Osteoblast (primary cell): ENCODE data around the gene FNDC8. TPM values are rescaled to one million over a fixed set of nuclear protein-coding genes. Genes with fewer than 3 reads are reported as not detected.

Experiments used
- DNase-seq: peaks from one replicate; pipeline ENCODE4 v3.0.0; 2011; ENCODE audit warnings: low spot score, mixed read lengths; ENCODE audit not compliant: insufficient read length; ENCODE audit errors: missing footprints
- H2AFZ ChIP-seq: 2 replicates; pipeline ENCODE4 v1.6.0; 2011; ENCODE audit warnings: mild to moderate bottlenecking, low read length
- H3K27ac ChIP-seq: 2 replicates; pipeline ENCODE4 v1.5.1; 2011; ENCODE audit warnings: mild to moderate bottlenecking, low read depth, low read length, moderate library complexity
- H3K27me3 ChIP-seq: 2 replicates; pipeline ENCODE4 v1.6.0; 2012; ENCODE audit warnings: mild to moderate bottlenecking, control low read depth, inconsistent platforms, low read length, moderate library complexity; ENCODE audit not compliant: insufficient read depth
- H3K36me3 ChIP-seq: 2 replicates; pipeline ENCODE4 v1.5.1; 2011; ENCODE audit warnings: mild to moderate bottlenecking, low read length, control low read depth, moderate library complexity; ENCODE audit not compliant: insufficient read depth
- H3K4me1 ChIP-seq: 2 replicates; pipeline ENCODE4 v1.5.1; 2011; ENCODE audit warnings: mild to moderate bottlenecking, low read length, control low read depth, moderate library complexity; ENCODE audit not compliant: insufficient read depth
- H3K4me2 ChIP-seq: 2 replicates; pipeline ENCODE4 v1.6.0; 2011; ENCODE audit warnings: mild to moderate bottlenecking, low read length; ENCODE audit not compliant: insufficient read depth
- H3K4me3 ChIP-seq: fragments of 200-600 bp; sonication (generic); 3 replicates; pipeline ENCODE4 v1.5.1; 2012; ENCODE audit warnings: mild to moderate bottlenecking, low read length, inconsistent platforms; ENCODE audit not compliant: insufficient read depth
- H3K79me2 ChIP-seq: 2 replicates; pipeline ENCODE4 v1.6.0; 2012; ENCODE audit warnings: mild to moderate bottlenecking, low read length, control low read depth, inconsistent platforms; ENCODE audit not compliant: insufficient read depth
- H3K9me3 ChIP-seq: 2 replicates; pipeline ENCODE4 v1.5.1; 2011; ENCODE audit warnings: low read depth, low read length, control low read depth
- H4K20me1 ChIP-seq: 2 replicates; pipeline ENCODE4 v1.6.0; 2012; ENCODE audit warnings: mild to moderate bottlenecking, low read length, control low read depth; ENCODE audit not compliant: insufficient read depth
- total RNA-seq: library from RNA; depleted of rRNA; stranded (reverse); fragments of >200 nt; gene quantifications from 2 replicates; pipeline ENCODE4 v1.2.3, GENCODE V29; 2012
- TF ChIP-seq, protein P1 (sequence below): IDR thresholded peaks from 2 replicates; pipeline ENCODE4 v1.5.1; 2011; ENCODE audit warnings: mild to moderate bottlenecking, low read depth, low read length, moderate library complexity; ENCODE audit errors: extremely low read depth

The FNDC8 gene
- total RNA-seq, 1 donor = not detected

DNA sequence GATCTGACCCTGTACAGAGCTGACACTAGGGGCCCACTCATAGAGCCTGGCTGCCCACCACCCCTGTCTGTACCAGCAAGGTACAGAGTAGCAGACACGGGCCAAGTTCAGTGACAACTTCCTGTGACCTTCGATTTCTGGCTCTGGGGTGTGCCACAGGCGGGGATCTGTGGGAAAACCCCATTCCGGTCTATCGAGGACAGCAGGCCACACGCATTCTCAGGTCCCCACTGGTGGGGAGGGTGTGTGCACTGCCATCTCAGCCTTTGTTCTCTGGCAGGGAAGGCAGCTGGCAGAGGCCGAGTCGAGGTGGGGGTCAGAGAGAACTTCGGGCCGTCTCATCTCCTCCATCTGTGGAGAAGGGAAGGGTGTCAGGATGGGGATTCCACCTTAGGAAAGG is 10.7 kb downstream of the FNDC8 start:
- DNase-seq = peak; percentile 48
- no peaks in the 10 kb centered on the region for H3K79me2 ChIP-seq
- H3K4me1 ChIP-seq = peaks cover 4% of the 10 kb centered on the region
- no peaks in the 10 kb centered on the region for H3K27me3 ChIP-seq
- no peak overlapping the region for H3K4me2 ChIP-seq
- TF ChIP-seq, protein P1, sequence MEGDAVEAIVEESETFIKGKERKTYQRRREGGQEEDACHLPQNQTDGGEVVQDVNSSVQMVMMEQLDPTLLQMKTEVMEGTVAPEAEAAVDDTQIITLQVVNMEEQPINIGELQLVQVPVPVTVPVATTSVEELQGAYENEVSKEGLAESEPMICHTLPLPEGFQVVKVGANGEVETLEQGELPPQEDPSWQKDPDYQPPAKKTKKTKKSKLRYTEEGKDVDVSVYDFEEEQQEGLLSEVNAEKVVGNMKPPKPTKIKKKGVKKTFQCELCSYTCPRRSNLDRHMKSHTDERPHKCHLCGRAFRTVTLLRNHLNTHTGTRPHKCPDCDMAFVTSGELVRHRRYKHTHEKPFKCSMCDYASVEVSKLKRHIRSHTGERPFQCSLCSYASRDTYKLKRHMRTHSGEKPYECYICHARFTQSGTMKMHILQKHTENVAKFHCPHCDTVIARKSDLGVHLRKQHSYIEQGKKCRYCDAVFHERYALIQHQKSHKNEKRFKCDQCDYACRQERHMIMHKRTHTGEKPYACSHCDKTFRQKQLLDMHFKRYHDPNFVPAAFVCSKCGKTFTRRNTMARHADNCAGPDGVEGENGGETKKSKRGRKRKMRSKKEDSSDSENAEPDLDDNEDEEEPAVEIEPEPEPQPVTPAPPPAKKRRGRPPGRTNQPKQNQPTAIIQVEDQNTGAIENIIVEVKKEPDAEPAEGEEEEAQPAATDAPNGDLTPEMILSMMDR = no peak
- no peaks in the 10 kb centered on the region for H3K9me3 ChIP-seq
- H4K20me1 ChIP-seq = no peaks in the 10 kb centered on the region
- no peak overlapping the region for H3K27ac ChIP-seq
- H3K4me3 ChIP-seq = no peak overlapping the region
- peaks cover 53% of the 10 kb centered on the region for H3K36me3 ChIP-seq
- no peak overlapping the region for H2AFZ ChIP-seq

DNA sequence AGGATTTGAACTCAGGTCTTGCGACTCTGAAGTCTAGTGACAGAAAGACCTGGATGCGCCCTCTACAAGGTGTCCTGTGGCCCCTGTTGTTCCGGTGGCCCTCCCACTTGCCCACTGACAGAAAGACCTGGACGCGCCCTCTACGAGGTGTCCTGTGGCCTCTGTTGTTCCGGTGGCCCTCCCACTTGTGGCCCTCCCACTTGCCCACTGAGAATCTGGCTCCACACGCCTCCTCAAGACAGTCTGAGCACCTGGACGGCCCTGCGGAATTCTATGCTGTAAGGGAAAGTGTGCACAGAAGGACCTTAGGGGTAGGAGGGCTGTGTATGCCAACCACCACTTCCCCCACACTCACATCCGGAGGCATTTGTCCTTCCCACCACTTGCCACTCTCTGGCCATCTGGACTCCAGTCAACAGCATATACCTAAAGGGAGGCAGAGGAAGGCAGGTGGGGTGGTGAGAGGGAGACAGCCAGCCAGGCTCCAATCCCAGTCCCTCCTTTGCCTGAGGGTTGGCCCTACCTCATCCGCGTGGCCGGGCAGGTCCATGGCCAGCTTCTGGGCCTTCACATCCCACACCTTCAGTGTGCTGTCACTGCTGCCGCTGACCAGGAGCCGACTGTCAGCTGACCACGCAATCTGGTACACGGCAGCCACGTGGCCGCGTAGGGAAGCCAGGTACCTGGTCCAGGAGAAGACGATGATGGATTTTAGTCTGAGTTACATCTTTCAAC is 11.6 kb downstream of the FNDC8 start:
- H3K79me2 ChIP-seq = no peaks in the 10 kb centered on the region
- H4K20me1 ChIP-seq = no peaks in the 10 kb centered on the region
- H3K27ac ChIP-seq = no peak overlapping the region
- H3K27me3 ChIP-seq = no peaks in the 10 kb centered on the region
- peaks cover 58% of the 10 kb centered on the region for H3K36me3 ChIP-seq
- H3K4me2 ChIP-seq = no peak overlapping the region
- no peak overlapping the region for H2AFZ ChIP-seq
- H3K9me3 ChIP-seq = no peaks in the 10 kb centered on the region
- H3K4me1 ChIP-seq = peaks cover 4% of the 10 kb centered on the region
- DNase-seq = peak; percentile 18
- H3K4me3 ChIP-seq = no peak overlapping the region
- TF ChIP-seq, protein P1 = no peak

DNA sequence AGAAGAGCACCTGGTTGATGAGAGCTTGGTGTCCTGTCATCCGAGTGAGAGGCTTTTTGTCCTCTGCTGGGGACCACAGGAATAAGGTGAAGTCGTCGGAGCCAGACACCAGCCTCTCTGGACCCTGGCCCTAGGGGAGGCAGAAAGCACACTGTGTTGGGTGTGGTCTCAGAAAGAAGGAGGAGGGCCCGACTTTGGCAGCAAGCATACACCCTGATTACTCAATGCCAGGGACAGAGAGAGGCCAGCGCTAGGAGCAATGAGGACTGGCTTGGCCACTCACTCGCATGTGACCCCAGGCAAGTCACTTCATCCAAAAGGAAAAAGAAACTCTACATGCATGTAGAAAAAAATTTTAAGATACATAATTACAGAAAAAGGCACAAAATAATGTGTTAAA is 13.9 kb downstream of the FNDC8 start:
- Histone ChIP-seq H3K79me2 (no peaks in the 10 kb centered on the region), H3K9me3 (no peaks in the 10 kb centered on the region), H4K20me1 (no peaks in the 10 kb centered on the region), H3K36me3 (peaks cover 71% of the 10 kb centered on the region), H2AFZ (no peak overlapping the region), H3K27me3 (no peaks in the 10 kb centered on the region), H3K4me1 (no peaks in the 10 kb centered on the region), H3K27ac (no peak overlapping the region), H3K4me2 (no peak overlapping the region), H3K4me3 (no peak overlapping the region)
- TF ChIP-seq, protein P1 = no peak
- peak; percentile 48 for DNase-seq

DNA sequence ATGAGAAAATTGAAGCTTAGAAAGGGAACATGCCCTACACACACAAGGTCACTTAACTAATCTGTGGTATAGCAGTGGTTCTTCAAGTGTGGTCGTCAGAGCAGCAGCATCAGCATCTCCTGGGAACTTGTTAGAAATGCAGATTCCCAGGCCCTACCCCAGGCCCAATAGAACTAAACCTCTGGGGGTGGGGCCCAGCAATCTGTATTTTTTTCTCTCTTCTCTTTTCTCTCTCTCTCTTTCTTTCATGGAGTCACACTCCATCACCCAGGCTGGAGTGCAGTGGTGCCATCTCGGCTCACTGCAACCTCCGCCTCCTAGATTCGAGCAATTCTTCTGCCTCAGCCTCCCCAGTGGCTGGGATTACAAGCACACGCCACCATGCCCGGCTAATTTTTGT is 16.8 kb downstream of the FNDC8 start:
- peaks cover 7% of the 10 kb centered on the region for H3K4me1 ChIP-seq
- no peak overlapping the region for H3K4me3 ChIP-seq
- H3K27ac ChIP-seq = no peak overlapping the region
- H4K20me1 ChIP-seq = no peaks in the 10 kb centered on the region
- TF ChIP-seq, protein P1 = no peak
- DNase-seq = no peak
- no peaks in the 10 kb centered on the region for H3K27me3 ChIP-seq
- no peak overlapping the region for H2AFZ ChIP-seq
- H3K36me3 ChIP-seq = peaks cover 52% of the 10 kb centered on the region
- no peak overlapping the region for H3K4me2 ChIP-seq
- H3K79me2 ChIP-seq = peaks cover 13% of the 10 kb centered on the region
- no peaks in the 10 kb centered on the region for H3K9me3 ChIP-seq
